HepG2 (cell line): ENCODE data around the gene RAPGEF5. TPM values are rescaled to one million over a fixed set of nuclear protein-coding genes. Genes with fewer than 3 reads are reported as not detected.

Experiments
- ATAC-seq: fragments of 200-7000 bp; cut with Tn5 transposase; 3 replicates; pipeline ENCODE4 v1.9.1; 2020; ENCODE audit warnings: mild to moderate bottlenecking, moderate library complexity
- BruUV-seq: library from RNA; stranded (reverse); fragments of 400-500 nt; replicated peaks from 2 replicates; lab custom pipeline; 2021; lab: Mats Ljungman, UMichigan
- CTCF ChIA-PET: fragments of 300-600 bp; formaldehyde crosslinking; extraction: SDS; loops from one replicate; lab custom pipeline; 2021; ENCODE audit warnings: low total read pairs, inconsistent platforms, low intra/inter-chr PET ratio; lab: Yijun Ruan, JAX
- POLR2A ChIA-PET: fragments of 350-600 bp; sonication (Branson Sonifier 250); formaldehyde crosslinking; loops from one replicate; lab custom pipeline; 2020; ENCODE audit warnings: antibody characterized with exemption, inconsistent platforms; lab: Yijun Ruan, JAX
- DNase-seq: peaks from one replicate; pipeline ENCODE4 v3.0.0-alpha.2; 2015; ENCODE audit warnings: low spot score
- FAIRE-seq: peaks from 3 replicates; lab custom pipeline; 2011; peaks lifted over from hg19 to GRCh38; lab: Jason Lieb, UNC
- H2AFZ ChIP-seq: one replicate; pipeline ENCODE4 v1.6.1; 2011; ENCODE audit warnings: low read length, inconsistent platforms
- H3K27ac ChIP-seq: fragments of 300-600 bp; 3 replicates; pipeline ENCODE4 v1.8.0; 2011; ENCODE audit warnings: mixed run types, mild to moderate bottlenecking, mixed read lengths, low read length, inconsistent platforms; ENCODE audit not compliant: insufficient read depth; ENCODE audit errors: extremely low read length
- H3K27me3 ChIP-seq, 2 experiments: fragments of 200-600 bp in 1 of 2; 2 replicates in 1 of 2; 3 replicates in 1 of 2; pipeline versions ENCODE4 v1.6.0 to v1.8.0; 2011; ENCODE audit warnings: low read length in 2 of 2, mild to moderate bottlenecking in 2 of 2, moderate library complexity in 2 of 2, inconsistent platforms in 1 of 2; ENCODE audit not compliant: insufficient read depth in 2 of 2, control insufficient read depth in 1 of 2
- H3K36me3 ChIP-seq, 2 experiments: fragments of 200-600 bp in 1 of 2; replicated peaks in 1 of 2; 2 replicates in 1 of 2; 3 replicates in 1 of 2; pipeline versions ENCODE4 v1.5.1 to v1.8.0; 2011; ENCODE audit warnings: low read length in 2 of 2, inconsistent platforms in 1 of 2; ENCODE audit not compliant: insufficient read depth in 2 of 2, control insufficient read depth in 1 of 2
- H3K4me1 ChIP-seq: 2 replicates; pipeline ENCODE4 v1.5.1; 2012; ENCODE audit warnings: low read length, inconsistent platforms; ENCODE audit not compliant: insufficient read depth
- H3K4me2 ChIP-seq: 2 replicates; pipeline ENCODE4 v1.6.0; 2011; ENCODE audit warnings: low read depth, low read length, inconsistent platforms
- H3K4me3 ChIP-seq, 3 experiments: fragments of 200-600 bp in 1 of 3; sonication (generic), shearing (Covaris generic) in 1 of 3; replicated peaks in 1 of 3; 2 replicates each; pipeline ENCODE4 v1.5.1; 2011 to 2016; ENCODE audit warnings: low read length in 3 of 3, inconsistent platforms in 2 of 3, low read depth in 2 of 3, mild to moderate bottlenecking in 2 of 3, control low read depth in 1 of 3, mixed read lengths in 1 of 3; ENCODE audit not compliant: insufficient read depth in 1 of 3
- H3K79me2 ChIP-seq: one replicate; pipeline ENCODE4 v1.6.1; 2011; ENCODE audit warnings: low read length, inconsistent platforms; ENCODE audit not compliant: insufficient read depth
- H3K9ac ChIP-seq: 2 replicates; pipeline ENCODE4 v1.6.0; 2011; ENCODE audit warnings: mild to moderate bottlenecking, low read depth, low read length, inconsistent platforms; ENCODE audit not compliant: insufficient read depth
- H3K9me3 ChIP-seq: 2 replicates; pipeline ENCODE4 v1.5.1; 2012; ENCODE audit warnings: mild to moderate bottlenecking, low read length
- H4K20me1 ChIP-seq: 2 replicates; pipeline ENCODE4 v1.6.0; 2011; ENCODE audit warnings: inconsistent platforms, mild to moderate bottlenecking, low read length, moderate library complexity; ENCODE audit not compliant: insufficient read depth
- ARID2 ChIP-seq: sonication (generic); formaldehyde crosslinking; IDR thresholded peaks from 2 replicates; pipeline ENCODE4 v1.8.1; 2022; ENCODE audit warnings: mild to moderate bottlenecking, missing genetic modification reagents, borderline replicate concordance
- ATAD3A ChIP-seq: sonication (generic); formaldehyde crosslinking; IDR thresholded peaks from 2 replicates; pipeline ENCODE4 v1.4.0; 2020; ENCODE audit warnings: missing genetic modification reagents
- FOSL2 ChIP-seq: sonication (generic); formaldehyde crosslinking; IDR thresholded peaks from 2 replicates; pipeline ENCODE4 v1.4.0; 2020; ENCODE audit warnings: missing genetic modification reagents
- MAF1 ChIP-seq: sonication (generic); formaldehyde crosslinking; IDR thresholded peaks from 2 replicates; pipeline ENCODE4 v1.5.0; 2020; ENCODE audit warnings: missing genetic modification reagents, borderline replicate concordance
- MBNL3 ChIP-seq: fragments of 250-450 bp; sonication (Bioruptor Pico); conservative IDR thresholded peaks from 2 replicates; pipeline ENCODE4 v1.8.0; 2022; ENCODE audit warnings: mild to moderate bottlenecking, inconsistent platforms
- SIX4 ChIP-seq: sonication (generic); formaldehyde crosslinking; IDR thresholded peaks from 2 replicates; pipeline ENCODE4 v1.4.0; 2020; ENCODE audit warnings: missing genetic modification reagents
- ZBTB7A ChIP-seq: sonication (generic); formaldehyde crosslinking; IDR thresholded peaks from 2 replicates; pipeline ENCODE4 v1.8.0; 2022; ENCODE audit warnings: mild to moderate bottlenecking, missing genetic modification reagents
- WGBS: methylation state at CpG from one replicate; pipeline ENCODE4 v1.1.6; 2017; ENCODE audit warnings: low lambda C conversion rate; 5-methylcytosine and 5-hydroxymethylcytosine counted together
- in situ Hi-C: cut with HindIII; loops from 2 replicates; pipeline ENCODE4 v1.10.0; 2017; ENCODE audit warnings: low pct_unique_long_range_greater_than_20kb; ENCODE audit not compliant: extremely low pct_ligation_motif_present
- intact Hi-C: fragments of 100-400 bp; cut with micrococcal nuclease; formaldehyde crosslinking; loops from one replicate; pipeline ENCODE4 v1.10.0; 2022; ENCODE audit not compliant: unreplicated experiment
- polyA plus RNA-seq, 8 experiments: library from polyadenylated mRNA; depleted of rRNA in 3 of 8; stranded (reverse) in 7 of 8; unstranded in 1 of 8; fragments of >200 nt; fragmentation: Illumina TruSeq in 4 of 8; extraction: Trizol in 4 of 8; gene quantifications; 2 replicates each; pipeline versions ENCODE4 v1.2.1 to v1.2.3, GENCODE V29; 2011 to 2016; ENCODE audit warnings: low read depth in 4 of 8, missing spikeins in 1 of 8, mixed read lengths in 1 of 8; ENCODE audit not compliant: insufficient read depth in 1 of 8
- total RNA-seq, 5 experiments: library from RNA; depleted of rRNA; stranded (reverse); fragments of >200 nt; fragmentation: Illumina TruSeq; extraction: Trizol; gene quantifications; 2 replicates each; pipeline ENCODE4 v1.2.3, GENCODE V29; 2016; ENCODE audit warnings: low read depth in 1 of 5
- TF ChIP-seq, protein P1 (sequence below): sonication (generic); formaldehyde crosslinking; IDR thresholded peaks from 2 replicates; pipeline ENCODE4 v1.4.0; 2020; ENCODE audit warnings: missing genetic modification reagents
- TF ChIP-seq, protein P2 (sequence below): IDR thresholded peaks from 2 replicates; pipeline ENCODE4 v1.6.1; 2016
- TF ChIP-seq, protein P3 (sequence below): sonication (generic); formaldehyde crosslinking; IDR thresholded peaks from 2 replicates; pipeline ENCODE4 v1.8.0; 2022; ENCODE audit warnings: missing genetic modification reagents, mild to moderate bottlenecking, inconsistent platforms, borderline replicate concordance
- TF ChIP-seq, protein P4 (sequence below): IDR thresholded peaks from 2 replicates; pipeline ENCODE4 v1.6.1; 2018; ENCODE audit warnings: missing genetic modification reagents, mild to moderate bottlenecking, missing compliant biosample characterization

Gene RAPGEF5
- total and polyA plus RNA-seq, 2 of the 13 experiments (the other 11 are each of a cell fraction or from before 2014, with no cell fraction given), result 17.1 to 23.4 TPM

DNA sequence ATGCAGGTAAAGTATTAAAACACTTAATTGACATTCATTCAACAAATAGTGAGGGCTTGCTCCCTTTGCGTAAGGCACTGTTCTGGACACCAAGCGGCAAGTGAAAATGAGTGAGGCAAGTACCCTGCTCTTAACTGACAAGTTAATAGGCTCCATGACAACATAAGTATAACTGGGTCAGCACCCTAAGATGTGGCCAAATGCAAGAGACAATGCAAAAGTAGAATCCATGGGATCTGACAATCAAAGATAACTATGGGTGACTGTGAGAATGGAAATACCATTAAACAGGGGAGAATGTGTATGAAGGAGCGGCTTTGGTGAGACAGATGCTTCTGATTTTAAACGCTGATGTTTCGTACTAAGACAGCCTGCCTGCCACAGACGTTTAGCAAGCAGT is 160.5 kb downstream of the RAPGEF5 start:
- Histone ChIP-seq H3K9ac (no peak overlapping the region), H3K4me2 (no peak overlapping the region), H3K27me3 (no peaks in the 10 kb centered on the region), H3K9me3 (no peaks in the 10 kb centered on the region), H3K4me1 (no peaks in the 10 kb centered on the region), H2AFZ (no peak overlapping the region), H3K36me3 (peaks cover 19 to 63% of the 10 kb centered on the region in 2 experiments), H3K79me2 (peaks cover 3% of the 10 kb centered on the region), H3K27ac (no peak overlapping the region), H4K20me1 (peaks cover 12% of the 10 kb centered on the region; the same call in 1 of the 2 replicates), H3K4me3 (no peak overlapping the region)
- POLR2A ChIA-PET, result no interaction called here
- ATAC-seq (no peak), DNase-seq (no peak), FAIRE-seq (no peak)
- in situ Hi-C loops, result no loop called here
- TF ChIP-seq ATAD3A (CRISPR knock-in tag) (no peak), MBNL3 (CRISPR knock-in tag) (no peak), SIX4 (CRISPR knock-in tag) (no peak), ARID2 (CRISPR knock-in tag) (no peak), ZBTB7A (CRISPR knock-in tag) (no peak)
- intact Hi-C loops, result no loop called here
- CTCF ChIA-PET, result no interaction called here
- WGBS, result 96% methylated on average over 6 of the region's 6 CpGs
- BruUV-seq, result no TSS peak

DNA sequence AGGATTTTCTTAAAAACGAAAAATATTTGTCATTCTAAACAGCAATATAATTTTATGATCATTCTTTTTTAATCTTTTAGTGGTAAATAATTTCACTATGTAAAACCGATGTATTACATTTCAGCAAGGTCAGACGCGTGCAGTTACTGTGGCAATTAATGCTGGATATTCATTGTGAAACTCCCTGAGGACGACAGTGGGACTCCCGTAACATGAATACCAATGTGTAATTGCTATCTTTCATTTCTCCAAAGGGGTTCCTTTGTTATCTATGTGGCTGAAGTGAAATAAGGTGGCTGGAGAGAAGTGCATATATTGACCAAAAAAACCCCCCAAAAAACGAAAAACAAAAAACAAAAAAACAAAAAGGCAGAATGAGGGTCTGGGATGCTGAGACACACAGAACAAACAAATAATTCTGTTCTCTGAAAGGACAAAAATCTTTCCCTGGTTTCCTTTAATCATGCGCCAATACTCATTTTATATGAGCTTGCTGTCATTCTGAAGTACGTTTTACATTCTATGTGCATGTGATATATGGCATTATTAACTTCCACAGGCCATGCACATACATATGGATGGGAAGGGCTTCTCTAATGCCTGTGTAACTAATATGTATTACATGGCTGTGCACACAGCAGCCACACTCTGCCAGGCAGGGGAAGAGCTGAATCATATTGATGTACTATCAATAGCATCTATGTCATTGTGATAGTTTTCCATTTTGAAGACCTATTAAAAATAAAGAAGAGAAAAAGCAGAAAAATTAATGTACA is 161.4 kb downstream of the RAPGEF5 start:
- in situ Hi-C loops, result no loop called here
- TF ChIP-seq, protein P1, sequence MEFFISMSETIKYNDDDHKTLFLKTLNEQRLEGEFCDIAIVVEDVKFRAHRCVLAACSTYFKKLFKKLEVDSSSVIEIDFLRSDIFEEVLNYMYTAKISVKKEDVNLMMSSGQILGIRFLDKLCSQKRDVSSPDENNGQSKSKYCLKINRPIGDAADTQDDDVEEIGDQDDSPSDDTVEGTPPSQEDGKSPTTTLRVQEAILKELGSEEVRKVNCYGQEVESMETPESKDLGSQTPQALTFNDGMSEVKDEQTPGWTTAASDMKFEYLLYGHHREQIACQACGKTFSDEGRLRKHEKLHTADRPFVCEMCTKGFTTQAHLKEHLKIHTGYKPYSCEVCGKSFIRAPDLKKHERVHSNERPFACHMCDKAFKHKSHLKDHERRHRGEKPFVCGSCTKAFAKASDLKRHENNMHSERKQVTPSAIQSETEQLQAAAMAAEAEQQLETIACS (CRISPR knock-in tag), result no peak
- TF ChIP-seq MAF1 (CRISPR knock-in tag), result no peak
- TF ChIP-seq, protein P2, sequence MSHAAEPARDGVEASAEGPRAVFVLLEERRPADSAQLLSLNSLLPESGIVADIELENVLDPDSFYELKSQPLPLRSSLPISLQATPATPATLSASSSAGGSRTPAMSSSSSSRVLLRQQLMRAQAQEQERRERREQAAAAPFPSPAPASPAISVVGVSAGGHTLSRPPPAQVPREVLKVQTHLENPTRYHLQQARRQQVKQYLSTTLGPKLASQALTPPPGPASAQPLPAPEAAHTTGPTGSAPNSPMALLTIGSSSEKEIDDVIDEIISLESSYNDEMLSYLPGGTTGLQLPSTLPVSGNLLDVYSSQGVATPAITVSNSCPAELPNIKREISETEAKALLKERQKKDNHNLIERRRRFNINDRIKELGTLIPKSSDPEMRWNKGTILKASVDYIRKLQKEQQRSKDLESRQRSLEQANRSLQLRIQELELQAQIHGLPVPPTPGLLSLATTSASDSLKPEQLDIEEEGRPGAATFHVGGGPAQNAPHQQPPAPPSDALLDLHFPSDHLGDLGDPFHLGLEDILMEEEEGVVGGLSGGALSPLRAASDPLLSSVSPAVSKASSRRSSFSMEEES, result no peak
- TF ChIP-seq FOSL2 (CRISPR knock-in tag), result no peak
- TF ChIP-seq, protein P3, sequence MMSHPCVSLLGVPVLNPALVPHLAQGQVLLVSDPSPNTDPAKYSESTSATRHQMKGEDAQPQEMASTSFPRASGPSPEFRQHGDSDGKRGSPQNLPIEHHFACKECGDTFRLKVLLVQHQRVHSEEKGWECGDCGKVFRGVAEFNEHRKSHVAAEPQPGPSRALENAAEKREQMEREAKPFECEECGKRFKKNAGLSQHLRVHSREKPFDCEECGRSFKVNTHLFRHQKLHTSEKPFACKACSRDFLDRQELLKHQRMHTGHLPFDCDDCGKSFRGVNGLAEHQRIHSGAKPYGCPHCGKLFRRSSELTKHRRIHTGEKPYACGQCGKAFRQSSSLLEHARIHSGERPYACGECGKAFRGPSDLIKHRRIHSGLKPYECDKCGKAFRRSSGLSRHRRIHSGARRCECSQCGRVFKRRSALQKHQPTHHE (CRISPR knock-in tag), result no peak
- TF ChIP-seq, protein P4, sequence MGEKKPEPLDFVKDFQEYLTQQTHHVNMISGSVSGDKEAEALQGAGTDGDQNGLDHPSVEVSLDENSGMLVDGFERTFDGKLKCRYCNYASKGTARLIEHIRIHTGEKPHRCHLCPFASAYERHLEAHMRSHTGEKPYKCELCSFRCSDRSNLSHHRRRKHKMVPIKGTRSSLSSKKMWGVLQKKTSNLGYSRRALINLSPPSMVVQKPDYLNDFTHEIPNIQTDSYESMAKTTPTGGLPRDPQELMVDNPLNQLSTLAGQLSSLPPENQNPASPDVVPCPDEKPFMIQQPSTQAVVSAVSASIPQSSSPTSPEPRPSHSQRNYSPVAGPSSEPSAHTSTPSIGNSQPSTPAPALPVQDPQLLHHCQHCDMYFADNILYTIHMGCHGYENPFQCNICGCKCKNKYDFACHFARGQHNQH (CRISPR knock-in tag), result no peak
- TF ChIP-seq, all 625 proteins: peak for 0
- no peak overlapping the region for H2AFZ ChIP-seq
- POLR2A ChIA-PET, result no interaction called here
- H3K4me1 ChIP-seq, result no peaks in the 10 kb centered on the region
- H3K9ac ChIP-seq, result no peak overlapping the region
- no peaks in the 10 kb centered on the region for H3K9me3 ChIP-seq
- H3K4me3 ChIP-seq, result no peak overlapping the region
- CTCF ChIA-PET, result no interaction called here
- ATAC-seq (no peak), DNase-seq (no peak), FAIRE-seq (no peak)
- no peak overlapping the region for H3K4me2 ChIP-seq
- H3K27ac ChIP-seq, result no peak overlapping the region
- H4K20me1 ChIP-seq, result peaks cover 12% of the 10 kb centered on the region; the same call in 1 of the 2 replicates
- intact Hi-C loops, result no loop called here
- no peaks in the 10 kb centered on the region for H3K27me3 ChIP-seq
- BruUV-seq, result no TSS peak
- WGBS, result 92% methylated on average over 9 of the region's 9 CpGs
- H3K79me2 ChIP-seq, result peaks cover 3% of the 10 kb centered on the region
- H3K36me3 ChIP-seq, result peaks cover 19 to 62% of the 10 kb centered on the region in 2 experiments
